Measurements from ENCODE around the gene BABAM1. TPM values are rescaled to one million over a fixed set of nuclear protein-coding genes. Genes with fewer than 3 reads are reported as not detected.

BABAM1 gene
- total RNA-seq, 1 experiment from 2014 or later, result 93.3 TPM

Other genes with a start within 250 kb of the BABAM1 start
- gene CPAMD8, start 240.6 kb upstream of the BABAM1 start, total RNA-seq (2021; ENCODE audit: unreplicated experiment), result 0.20 TPM
- gene HAUS8, start 192.0 kb upstream of the BABAM1 start, total RNA-seq (2021; ENCODE audit: unreplicated experiment), result 23.6 TPM
- gene MYO9B, start 191.7 kb upstream of the BABAM1 start, total RNA-seq (2021; ENCODE audit: unreplicated experiment), result 74.6 TPM
- gene USE1, start 52.1 kb upstream of the BABAM1 start, total RNA-seq (2021; ENCODE audit: unreplicated experiment), result 27.5 TPM
- gene OCEL1, start 41.2 kb upstream of the BABAM1 start, total RNA-seq (2021; ENCODE audit: unreplicated experiment), result 39.8 TPM
- gene NR2F6, start 21.5 kb upstream of the BABAM1 start, total RNA-seq (2021; ENCODE audit: unreplicated experiment), result 88.0 TPM
- gene USHBP1, start 2.7 kb upstream of the BABAM1 start, total RNA-seq (2021; ENCODE audit: unreplicated experiment), result 0.15 TPM
- 14.8 TPM for gene ANKLE1, start 14.5 kb downstream of the BABAM1 start, total RNA-seq (2021; ENCODE audit: unreplicated experiment)
- 5.2 TPM for gene ABHD8, start 36.0 kb downstream of the BABAM1 start, total RNA-seq (2021; ENCODE audit: unreplicated experiment)
- gene MRPL34, start 38.4 kb downstream of the BABAM1 start, total RNA-seq (2021; ENCODE audit: unreplicated experiment), result 114 TPM
- gene DDA1, start 42.1 kb downstream of the BABAM1 start, total RNA-seq (2021; ENCODE audit: unreplicated experiment), result 68.6 TPM
- 22.9 TPM for gene ANO8, start 67.4 kb downstream of the BABAM1 start, total RNA-seq (2021; ENCODE audit: unreplicated experiment)
- gene GTPBP3, start 70.1 kb downstream of the BABAM1 start, total RNA-seq (2021; ENCODE audit: unreplicated experiment), result 73.0 TPM
- 0.47 TPM for gene PLVAP, start 109.9 kb downstream of the BABAM1 start, total RNA-seq (2021; ENCODE audit: unreplicated experiment)
- gene CCDC194, start 126.8 kb downstream of the BABAM1 start, total RNA-seq (2021; ENCODE audit: unreplicated experiment), result not detected
- gene BST2, start 138.2 kb downstream of the BABAM1 start, total RNA-seq (2021; ENCODE audit: unreplicated experiment), result 5.4 TPM
- gene MVB12A, start 152.6 kb downstream of the BABAM1 start, total RNA-seq (2021; ENCODE audit: unreplicated experiment), result 91.7 TPM
- 3.4 TPM for gene TMEM221, start 181.2 kb downstream of the BABAM1 start, total RNA-seq (2021; ENCODE audit: unreplicated experiment)
- not detected for gene NXNL1, start 193.5 kb downstream of the BABAM1 start, total RNA-seq (2021; ENCODE audit: unreplicated experiment)
- gene SLC27A1, start 203.1 kb downstream of the BABAM1 start, total RNA-seq (2021; ENCODE audit: unreplicated experiment), result 22.5 TPM
- gene PGLS, start 244.2 kb downstream of the BABAM1 start, total RNA-seq (2021; ENCODE audit: unreplicated experiment), result 68.5 TPM